ENCODE data around the gene HOXC5. TPM values are rescaled to one million over a fixed set of nuclear protein-coding genes. Genes with fewer than 3 reads are reported as not detected.

The HOXC5 gene
- total RNA-seq, 1 experiment from 2014 or later: 5.0 TPM

DNA sequence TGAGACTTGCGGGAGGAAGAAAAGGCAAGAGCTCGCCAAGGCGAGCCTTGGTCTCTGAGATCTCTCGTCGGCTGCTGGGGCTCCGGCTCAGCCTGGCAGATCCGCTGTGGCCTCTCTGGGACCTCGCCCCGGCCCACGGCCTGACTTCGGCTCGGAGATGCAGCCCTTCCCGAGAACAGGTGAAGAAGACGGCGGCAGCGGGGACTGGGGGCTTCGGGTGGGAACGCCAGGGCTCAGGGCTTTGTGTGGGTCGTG lies 38.9 kb upstream of the HOXC5 start:
- Histone ChIP-seq H3K36me3 (ENCODE audit: control insufficient read depth, insufficient read depth, low read length) (no peaks in the 10 kb centered on the region; the same call in 1 of the 2 replicates), H3K4me1 (ENCODE audit: control insufficient read depth, insufficient read depth, low read length) (peaks cover 12% of the 10 kb centered on the region), H3K9me3 (ENCODE audit: control insufficient read depth, insufficient read depth, low read depth, low read length) (no peaks in the 10 kb centered on the region), H3K27ac (ENCODE audit: low read length) (peak overlapping the region; percentile 99), H3K4me3 (ENCODE audit: low read depth in 2 of 2, low read length in 2 of 2) (peak overlapping the region; percentile 66 to 67), H3K27me3 (ENCODE audit: control insufficient read depth, insufficient read depth, low read length) (no peaks in the 10 kb centered on the region)
- POLR2A ChIA-PET: interaction anchor here (0.6 kb wide), 1 partner anchor 11 kb away, joined by 5 read pairs; no protein-coding TSS in a partner anchor
- in situ Hi-C loops (cut with HindIII; ENCODE audit: low pct_unique_long_range_greater_than_20kb, low sequenced_read_pairs) (no loop called here), intact Hi-C loops (cut with micrococcal nuclease; ENCODE audit: unreplicated experiment) (loop anchor here (10.0 kb wide), 1 partner anchor 609 kb away; the partner anchor contains the start of gene SP1)
- no TSS peak for BruUV-seq (replicated peaks)
- DNase-seq (ENCODE audit: low read depth, low spot score) (no peak), ATAC-seq (no peak)
- no peak for TF ChIP-seq POLR2AphosphoS5 (IDR thresholded peaks at IDR 0.05; ENCODE audit: low read depth, low read length)
- TF ChIP-seq, protein P1, sequence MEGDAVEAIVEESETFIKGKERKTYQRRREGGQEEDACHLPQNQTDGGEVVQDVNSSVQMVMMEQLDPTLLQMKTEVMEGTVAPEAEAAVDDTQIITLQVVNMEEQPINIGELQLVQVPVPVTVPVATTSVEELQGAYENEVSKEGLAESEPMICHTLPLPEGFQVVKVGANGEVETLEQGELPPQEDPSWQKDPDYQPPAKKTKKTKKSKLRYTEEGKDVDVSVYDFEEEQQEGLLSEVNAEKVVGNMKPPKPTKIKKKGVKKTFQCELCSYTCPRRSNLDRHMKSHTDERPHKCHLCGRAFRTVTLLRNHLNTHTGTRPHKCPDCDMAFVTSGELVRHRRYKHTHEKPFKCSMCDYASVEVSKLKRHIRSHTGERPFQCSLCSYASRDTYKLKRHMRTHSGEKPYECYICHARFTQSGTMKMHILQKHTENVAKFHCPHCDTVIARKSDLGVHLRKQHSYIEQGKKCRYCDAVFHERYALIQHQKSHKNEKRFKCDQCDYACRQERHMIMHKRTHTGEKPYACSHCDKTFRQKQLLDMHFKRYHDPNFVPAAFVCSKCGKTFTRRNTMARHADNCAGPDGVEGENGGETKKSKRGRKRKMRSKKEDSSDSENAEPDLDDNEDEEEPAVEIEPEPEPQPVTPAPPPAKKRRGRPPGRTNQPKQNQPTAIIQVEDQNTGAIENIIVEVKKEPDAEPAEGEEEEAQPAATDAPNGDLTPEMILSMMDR (IDR thresholded peaks at IDR 0.05): no peak
- TF ChIP-seq SIN3A (IDR thresholded peaks at IDR 0.05; ENCODE audit: borderline replicate concordance, insufficient read depth, low read depth, low read length): peak; percentile 34; the same call in 1 of the 2 replicates
- CTCF ChIA-PET: no interaction called here

DNA sequence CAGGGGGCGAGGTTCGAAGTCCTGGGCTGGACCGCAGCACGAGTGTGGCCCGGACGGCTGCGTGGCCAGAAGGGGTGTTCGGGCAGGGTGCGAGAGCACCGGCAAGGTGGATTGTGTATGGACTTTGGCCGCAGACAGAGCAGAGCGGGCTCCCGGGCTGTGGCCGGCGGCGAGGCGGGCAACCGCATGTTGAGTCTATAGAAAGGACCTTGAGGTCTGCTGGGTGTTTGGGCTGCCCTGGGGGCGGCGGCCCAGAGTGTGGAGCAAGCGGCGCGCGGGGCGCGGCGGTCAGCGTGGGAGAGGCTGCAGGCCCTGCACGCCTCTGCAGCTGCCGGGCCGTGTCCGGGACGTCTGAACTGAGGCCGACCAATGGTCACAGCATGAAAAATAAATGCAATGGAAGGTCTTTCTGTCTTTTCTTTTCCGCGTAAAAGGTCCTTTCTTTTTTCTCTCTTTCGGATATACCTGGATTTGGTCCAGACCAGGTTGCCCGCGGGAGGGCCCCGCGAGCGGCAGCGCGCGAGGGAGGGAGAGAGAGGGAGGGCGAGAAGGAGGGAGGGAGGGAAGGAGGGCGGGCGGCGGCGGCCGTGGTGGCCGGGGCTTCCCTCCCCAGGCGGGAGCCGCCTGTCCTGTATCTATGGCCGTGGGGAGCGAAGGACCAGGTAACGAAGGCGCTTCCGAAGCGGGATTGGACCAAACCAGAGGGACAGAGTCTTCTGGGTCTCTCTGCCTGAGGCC lies 38.4 kb upstream of the HOXC5 start:
- Histone ChIP-seq H3K27ac (ENCODE audit: low read length) (peak overlapping the region; percentile 99), H3K9me3 (ENCODE audit: control insufficient read depth, insufficient read depth, low read depth, low read length) (no peaks in the 10 kb centered on the region), H3K27me3 (ENCODE audit: control insufficient read depth, insufficient read depth, low read length) (no peaks in the 10 kb centered on the region), H3K4me3 (ENCODE audit: low read depth in 2 of 2, low read length in 2 of 2) (peak overlapping the region; percentile 66 to 67), H3K4me1 (ENCODE audit: control insufficient read depth, insufficient read depth, low read length) (peaks cover 11% of the 10 kb centered on the region), H3K36me3 (ENCODE audit: control insufficient read depth, insufficient read depth, low read length) (no peaks in the 10 kb centered on the region; the same call in 1 of the 2 replicates)
- ATAC-seq: peak; percentile 13
- POLR2A ChIA-PET: interaction anchor here (0.6 to 1.4 kb wide), 2 partner anchors 9 to 12 kb away, joined by 5 to 16 read pairs; partner anchors contain the start of gene HOXC10
- TSS peak; percentile 8 for BruUV-seq (replicated peaks)
- CTCF ChIA-PET: no interaction called here
- intact Hi-C loops (cut with micrococcal nuclease; ENCODE audit: unreplicated experiment) (loop anchor here (10.0 kb wide), 1 partner anchor 610 kb away; the partner anchor contains the start of gene SP1), in situ Hi-C loops (cut with HindIII; ENCODE audit: low pct_unique_long_range_greater_than_20kb, low sequenced_read_pairs) (no loop called here)
- DNase-seq (ENCODE audit: low read depth, low spot score): no peak
- TF ChIP-seq SIN3A (IDR thresholded peaks at IDR 0.05; ENCODE audit: borderline replicate concordance, insufficient read depth, low read depth, low read length): peak; percentile 25; the same call in 1 of the 2 replicates
- TF ChIP-seq, protein P2, sequence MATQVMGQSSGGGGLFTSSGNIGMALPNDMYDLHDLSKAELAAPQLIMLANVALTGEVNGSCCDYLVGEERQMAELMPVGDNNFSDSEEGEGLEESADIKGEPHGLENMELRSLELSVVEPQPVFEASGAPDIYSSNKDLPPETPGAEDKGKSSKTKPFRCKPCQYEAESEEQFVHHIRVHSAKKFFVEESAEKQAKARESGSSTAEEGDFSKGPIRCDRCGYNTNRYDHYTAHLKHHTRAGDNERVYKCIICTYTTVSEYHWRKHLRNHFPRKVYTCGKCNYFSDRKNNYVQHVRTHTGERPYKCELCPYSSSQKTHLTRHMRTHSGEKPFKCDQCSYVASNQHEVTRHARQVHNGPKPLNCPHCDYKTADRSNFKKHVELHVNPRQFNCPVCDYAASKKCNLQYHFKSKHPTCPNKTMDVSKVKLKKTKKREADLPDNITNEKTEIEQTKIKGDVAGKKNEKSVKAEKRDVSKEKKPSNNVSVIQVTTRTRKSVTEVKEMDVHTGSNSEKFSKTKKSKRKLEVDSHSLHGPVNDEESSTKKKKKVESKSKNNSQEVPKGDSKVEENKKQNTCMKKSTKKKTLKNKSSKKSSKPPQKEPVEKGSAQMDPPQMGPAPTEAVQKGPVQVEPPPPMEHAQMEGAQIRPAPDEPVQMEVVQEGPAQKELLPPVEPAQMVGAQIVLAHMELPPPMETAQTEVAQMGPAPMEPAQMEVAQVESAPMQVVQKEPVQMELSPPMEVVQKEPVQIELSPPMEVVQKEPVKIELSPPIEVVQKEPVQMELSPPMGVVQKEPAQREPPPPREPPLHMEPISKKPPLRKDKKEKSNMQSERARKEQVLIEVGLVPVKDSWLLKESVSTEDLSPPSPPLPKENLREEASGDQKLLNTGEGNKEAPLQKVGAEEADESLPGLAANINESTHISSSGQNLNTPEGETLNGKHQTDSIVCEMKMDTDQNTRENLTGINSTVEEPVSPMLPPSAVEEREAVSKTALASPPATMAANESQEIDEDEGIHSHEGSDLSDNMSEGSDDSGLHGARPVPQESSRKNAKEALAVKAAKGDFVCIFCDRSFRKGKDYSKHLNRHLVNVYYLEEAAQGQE (IDR thresholded peaks at IDR 0.05; ENCODE audit: insufficient read depth in 1 of 2, low read depth in 2 of 2, low read length in 1 of 2): no peak
- no peak for TF ChIP-seq POLR2AphosphoS5 (IDR thresholded peaks at IDR 0.05; ENCODE audit: low read depth, low read length)

DNA sequence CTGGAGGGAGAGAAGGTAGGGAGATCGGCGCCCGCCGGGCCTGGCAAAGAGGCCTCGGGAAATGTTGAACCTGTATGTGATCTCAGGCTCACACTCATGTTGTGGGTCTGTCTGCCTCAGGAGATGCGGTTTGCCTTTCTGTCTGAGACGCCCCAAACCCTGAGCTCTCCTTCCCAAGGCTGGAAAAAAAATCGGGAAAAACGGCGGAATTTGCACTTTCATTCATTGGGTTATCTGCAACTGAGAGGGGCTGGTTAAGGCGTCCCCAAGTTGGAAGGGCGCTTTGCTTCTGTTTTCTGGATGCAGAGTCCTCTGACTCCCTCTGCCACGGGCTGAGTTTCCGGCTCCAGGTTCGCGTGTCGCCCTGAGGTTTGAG lies 37.9 kb upstream of the HOXC5 start:
- in situ Hi-C loops (cut with HindIII; ENCODE audit: low pct_unique_long_range_greater_than_20kb, low sequenced_read_pairs): no loop called here
- ChIA-PET POLR2A (interaction anchor here (1.4 kb wide), 1 partner anchor 10 kb away, joined by 16 read pairs; the partner anchor contains the start of gene HOXC10), CTCF (interaction anchor here (0.5 kb wide), 1 partner anchor 12 kb away, joined by 7 read pairs; no protein-coding TSS in a partner anchor)
- peak overlapping the region; percentile 66 to 67 for H3K4me3 ChIP-seq (ENCODE audit: low read depth in 2 of 2, low read length in 2 of 2)
- TSS peak; percentile 83 for BruUV-seq (replicated peaks)
- TF ChIP-seq, protein P1 (IDR thresholded peaks at IDR 0.05): no peak
- TF ChIP-seq TCF7L2 (IDR thresholded peaks at IDR 0.05; ENCODE audit: low read depth, low read length) (no peak), SIN3A (IDR thresholded peaks at IDR 0.05; ENCODE audit: borderline replicate concordance, insufficient read depth, low read depth, low read length) (no peak), POLR2AphosphoS5 (IDR thresholded peaks at IDR 0.05; ENCODE audit: low read depth, low read length) (no peak)
- TF ChIP-seq, protein P2 (IDR thresholded peaks at IDR 0.05; ENCODE audit: insufficient read depth in 1 of 2, low read depth in 2 of 2, low read length in 1 of 2): no peak
- H3K27ac ChIP-seq (ENCODE audit: low read length): peak overlapping the region; percentile 99
- H3K4me1 ChIP-seq (ENCODE audit: control insufficient read depth, insufficient read depth, low read length): peaks cover 11% of the 10 kb centered on the region
- DNase-seq (ENCODE audit: low read depth, low spot score) (no peak), ATAC-seq (peak; percentile 3; the same call in 1 of the 2 replicates)
- H3K9me3 ChIP-seq (ENCODE audit: control insufficient read depth, insufficient read depth, low read depth, low read length): no peaks in the 10 kb centered on the region
- intact Hi-C loops (cut with micrococcal nuclease; ENCODE audit: unreplicated experiment): loop anchor here (10.0 kb wide), 1 partner anchor 610 kb away; the partner anchor contains the start of gene SP1
- H3K27me3 ChIP-seq (ENCODE audit: control insufficient read depth, insufficient read depth, low read length): no peaks in the 10 kb centered on the region
- H3K36me3 ChIP-seq (ENCODE audit: control insufficient read depth, insufficient read depth, low read length): no peaks in the 10 kb centered on the region; the same call in 1 of the 2 replicates

Data from Panc1 (cell line).